Fibroblast of skin of back (primary cell): ENCODE results near the gene KANSL1. TPM values are rescaled to one million over a fixed set of nuclear protein-coding genes. Genes with fewer than 3 reads are reported as not detected.
"Not testable (repeated sequence)": the region's sequence is repeated elsewhere in the genome, so short reads cannot be mapped to it uniquely, and the experiment has no call there.

Experiments
- DNase-seq: peaks from one replicate; pipeline ENCODE4 v3.0.0-alpha.2; 2013
- polyA plus RNA-seq, 2 experiments: library from polyadenylated mRNA; unstranded; fragments of 120-200 nt; gene quantifications; one replicate each; pipeline ENCODE4 v1.2.1, GENCODE V29; 2013; ENCODE audit not compliant: insufficient read length in 2 of 2

Gene KANSL1, protein sequence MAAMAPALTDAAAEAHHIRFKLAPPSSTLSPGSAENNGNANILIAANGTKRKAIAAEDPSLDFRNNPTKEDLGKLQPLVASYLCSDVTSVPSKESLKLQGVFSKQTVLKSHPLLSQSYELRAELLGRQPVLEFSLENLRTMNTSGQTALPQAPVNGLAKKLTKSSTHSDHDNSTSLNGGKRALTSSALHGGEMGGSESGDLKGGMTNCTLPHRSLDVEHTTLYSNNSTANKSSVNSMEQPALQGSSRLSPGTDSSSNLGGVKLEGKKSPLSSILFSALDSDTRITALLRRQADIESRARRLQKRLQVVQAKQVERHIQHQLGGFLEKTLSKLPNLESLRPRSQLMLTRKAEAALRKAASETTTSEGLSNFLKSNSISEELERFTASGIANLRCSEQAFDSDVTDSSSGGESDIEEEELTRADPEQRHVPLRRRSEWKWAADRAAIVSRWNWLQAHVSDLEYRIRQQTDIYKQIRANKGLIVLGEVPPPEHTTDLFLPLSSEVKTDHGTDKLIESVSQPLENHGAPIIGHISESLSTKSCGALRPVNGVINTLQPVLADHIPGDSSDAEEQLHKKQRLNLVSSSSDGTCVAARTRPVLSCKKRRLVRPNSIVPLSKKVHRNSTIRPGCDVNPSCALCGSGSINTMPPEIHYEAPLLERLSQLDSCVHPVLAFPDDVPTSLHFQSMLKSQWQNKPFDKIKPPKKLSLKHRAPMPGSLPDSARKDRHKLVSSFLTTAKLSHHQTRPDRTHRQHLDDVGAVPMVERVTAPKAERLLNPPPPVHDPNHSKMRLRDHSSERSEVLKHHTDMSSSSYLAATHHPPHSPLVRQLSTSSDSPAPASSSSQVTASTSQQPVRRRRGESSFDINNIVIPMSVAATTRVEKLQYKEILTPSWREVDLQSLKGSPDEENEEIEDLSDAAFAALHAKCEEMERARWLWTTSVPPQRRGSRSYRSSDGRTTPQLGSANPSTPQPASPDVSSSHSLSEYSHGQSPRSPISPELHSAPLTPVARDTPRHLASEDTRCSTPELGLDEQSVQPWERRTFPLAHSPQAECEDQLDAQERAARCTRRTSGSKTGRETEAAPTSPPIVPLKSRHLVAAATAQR (N-terminal part only)
- polyA plus RNA-seq (2013, experiment 1 of 2; ENCODE audit: insufficient read length), result 23.0 TPM
- 21.6 TPM for polyA plus RNA-seq (2013, experiment 2 of 2; ENCODE audit: insufficient read length)

DNA sequence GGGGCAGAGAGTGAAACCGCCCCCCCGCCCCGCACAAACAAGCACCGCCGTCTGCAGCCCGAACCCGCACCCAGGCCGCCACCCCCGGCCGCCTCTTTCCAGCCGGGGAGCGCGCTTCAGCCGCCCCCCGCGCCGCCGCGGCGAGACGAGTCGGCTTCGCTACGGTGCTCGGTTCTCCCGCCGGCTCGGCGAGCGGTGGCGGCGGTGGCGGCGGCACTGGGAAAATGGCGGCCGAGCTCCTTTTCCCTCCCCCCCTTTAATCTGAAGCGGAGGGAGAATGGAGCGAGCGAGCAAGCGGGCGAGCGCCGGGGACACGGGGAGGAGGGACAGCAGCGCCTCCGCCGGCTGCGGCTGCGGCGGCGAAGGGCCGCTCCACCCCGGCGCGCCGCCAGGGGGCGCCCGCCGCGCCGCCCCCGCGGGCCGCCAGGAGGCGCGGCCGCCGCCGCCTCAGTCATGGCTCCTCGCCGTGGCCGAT lies at the start of gene KANSL1:
Gene KANSL1, minus strand, starts transcription at position 279 of the 475 bp plus-strand sequence. CDS start 21,286 bp downstream, outside the sequence.
- peak; percentile 92 for DNase-seq

DNA sequence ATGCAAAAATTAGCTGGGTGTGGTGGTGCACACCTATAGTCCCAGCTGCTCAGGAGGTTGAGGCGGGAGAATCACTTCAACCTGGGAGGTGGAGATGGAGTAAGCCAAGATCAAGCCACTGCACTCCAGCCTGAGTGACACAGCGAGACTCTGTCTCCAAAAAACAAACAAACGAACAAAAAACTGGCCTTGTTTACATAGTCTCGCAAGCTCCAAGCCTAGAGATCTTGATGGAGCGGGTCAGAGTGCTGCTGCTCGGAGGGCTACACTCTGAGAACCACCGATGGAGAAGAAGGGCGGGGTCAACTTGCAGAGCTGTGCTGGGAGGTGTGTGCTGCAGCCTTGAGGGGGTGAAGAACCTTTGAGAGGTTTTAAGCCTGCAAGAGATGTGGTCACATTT lies 38.1 kb upstream of the KANSL1 start:
- DNase-seq, result not testable (repeated sequence)

DNA sequence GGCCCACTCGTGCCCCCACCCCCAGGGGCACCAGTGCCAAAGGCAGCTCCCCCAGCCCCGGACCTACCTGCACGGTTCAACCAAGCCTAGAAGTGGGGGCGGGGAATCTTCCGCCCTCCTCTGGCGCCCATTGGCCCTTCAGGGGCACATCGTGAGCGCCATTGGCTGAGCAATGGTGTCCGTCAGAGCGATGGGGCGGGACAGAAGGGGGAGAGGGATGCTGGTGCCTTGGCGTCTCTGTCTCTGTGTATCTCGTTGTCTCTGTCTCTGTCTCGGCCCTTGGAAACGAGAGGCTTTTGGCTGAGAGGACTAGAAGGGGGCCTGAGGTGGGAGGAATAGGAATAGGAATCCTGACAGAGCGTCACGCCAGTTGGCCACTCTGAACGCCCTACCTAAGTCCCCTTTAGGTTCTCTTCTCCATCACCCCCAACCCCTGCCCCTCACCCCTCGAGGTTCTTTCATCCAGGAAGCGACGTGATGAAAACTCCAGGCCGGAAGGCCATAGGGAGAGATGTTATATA lies 32.1 kb upstream of the KANSL1 start:
- DNase-seq, result peak; percentile 86

DNA sequence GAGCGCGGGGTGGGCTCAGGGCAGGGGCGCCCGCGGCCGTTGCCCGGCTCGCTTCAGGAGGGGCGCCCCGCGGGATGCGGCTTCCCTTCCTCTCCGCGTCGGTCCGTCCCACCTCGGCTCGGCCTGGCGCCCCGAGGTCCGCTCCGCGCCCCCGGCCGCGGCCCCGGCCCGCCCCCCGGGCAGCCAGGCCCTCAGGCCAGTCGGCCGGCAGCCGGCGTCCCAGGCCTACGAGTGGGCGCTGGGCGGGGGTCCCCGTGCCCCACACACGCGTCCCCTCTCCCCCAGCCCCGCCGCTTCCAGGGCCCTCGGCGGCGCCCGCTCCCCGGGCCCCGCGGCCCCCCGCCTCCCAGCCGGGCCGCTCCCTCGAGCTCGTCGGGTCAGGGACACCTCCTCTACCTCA lies 31.6 kb upstream of the KANSL1 start:
- not testable (repeated sequence) for DNase-seq

DNA sequence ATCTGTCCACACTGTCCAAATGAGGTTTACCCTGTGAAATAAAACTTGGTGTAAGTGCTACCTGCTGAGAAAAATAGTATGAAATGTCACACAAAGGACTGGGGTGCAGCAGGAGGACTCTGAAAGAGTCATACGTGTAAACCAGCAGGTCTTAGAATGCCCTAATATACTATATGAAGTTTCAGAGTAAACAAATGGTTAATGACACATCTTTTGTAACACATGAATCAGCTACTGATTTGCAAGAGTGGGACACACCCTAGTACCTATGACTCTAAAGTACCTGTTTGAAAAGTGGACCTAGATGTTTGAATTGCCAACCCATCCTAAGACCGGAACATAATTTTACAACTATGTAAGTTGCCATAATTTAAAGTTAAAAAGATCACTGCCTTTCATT lies 29.8 kb upstream of the KANSL1 start:
- DNase-seq, result not testable (repeated sequence)

DNA sequence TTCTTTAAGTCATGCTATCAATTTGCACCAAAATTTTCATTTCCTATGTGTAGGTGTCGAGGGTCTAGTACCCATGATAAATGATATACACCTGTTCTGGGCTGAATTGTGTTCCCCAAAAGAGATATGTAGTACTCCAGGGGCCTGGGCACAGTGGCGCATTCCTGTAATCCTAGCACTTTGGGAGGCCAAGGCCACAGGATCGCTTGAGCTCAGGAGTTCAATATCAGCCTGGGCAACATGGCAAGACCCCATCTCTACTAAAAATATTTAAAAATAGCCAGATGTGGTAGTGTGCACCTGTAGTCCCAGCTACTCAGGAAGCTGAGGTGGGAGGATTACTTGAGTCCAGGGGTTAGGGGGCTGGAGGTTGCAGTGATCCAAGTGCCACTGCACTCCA lies 23.5 kb upstream of the KANSL1 start:
- no peak for DNase-seq

DNA sequence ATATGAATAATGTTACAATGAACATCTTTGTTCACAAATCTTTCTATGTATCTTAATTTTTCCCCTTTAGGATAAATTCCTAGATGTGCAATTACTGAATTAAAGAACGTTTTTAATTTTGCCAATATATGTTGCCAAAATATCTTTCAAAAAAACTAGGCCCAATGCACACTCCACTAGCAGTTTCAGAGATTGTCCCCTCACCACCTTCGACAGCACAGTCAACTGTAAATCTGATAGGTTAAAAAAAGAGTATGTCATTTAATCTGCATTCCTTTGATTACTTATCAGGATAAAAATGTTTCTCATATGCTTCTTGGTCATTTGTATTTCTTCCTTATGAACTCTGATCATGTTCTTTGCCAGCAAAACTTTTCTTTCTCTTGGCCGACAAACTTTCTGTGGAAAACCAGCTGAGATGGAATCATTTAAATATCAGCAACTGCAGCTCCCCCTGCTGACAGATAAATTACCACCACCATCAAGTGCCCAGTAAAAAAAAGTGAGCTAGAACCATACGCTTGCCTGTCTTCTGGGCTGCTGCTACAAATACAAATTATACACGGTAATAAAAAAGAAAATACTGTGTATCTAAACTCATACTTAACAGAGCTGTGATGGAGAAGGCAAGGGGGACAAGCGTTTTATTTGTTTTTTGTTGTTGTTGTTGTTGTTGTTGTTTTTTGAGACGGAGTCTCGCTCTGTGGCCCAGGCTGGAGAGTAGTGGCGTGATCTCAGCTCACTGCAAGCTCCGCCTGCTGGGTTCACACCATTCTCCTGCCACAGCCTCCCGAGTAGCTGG lies 19.6 kb upstream of the KANSL1 start:
- DNase-seq, result peak; percentile 72

DNA sequence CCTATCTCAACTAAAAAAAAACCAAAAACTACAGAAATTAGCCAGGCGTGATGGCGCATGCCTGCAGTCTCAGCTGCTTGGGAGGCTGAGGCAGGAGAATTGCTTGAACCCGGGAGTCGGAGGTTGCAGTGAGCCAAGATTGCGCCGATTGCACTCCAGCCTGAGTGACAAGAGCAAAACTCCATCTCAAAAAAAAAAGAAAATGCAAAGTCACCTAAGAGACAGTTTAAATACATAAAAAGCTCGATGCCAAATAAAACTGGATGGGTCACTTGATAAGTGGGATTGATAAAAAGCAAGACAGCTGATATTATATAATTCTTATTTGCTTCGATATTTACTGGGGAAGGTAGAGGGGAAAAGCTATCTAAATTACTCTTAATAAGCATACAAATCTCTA lies 15.8 kb upstream of the KANSL1 start:
- DNase-seq, result no peak

DNA sequence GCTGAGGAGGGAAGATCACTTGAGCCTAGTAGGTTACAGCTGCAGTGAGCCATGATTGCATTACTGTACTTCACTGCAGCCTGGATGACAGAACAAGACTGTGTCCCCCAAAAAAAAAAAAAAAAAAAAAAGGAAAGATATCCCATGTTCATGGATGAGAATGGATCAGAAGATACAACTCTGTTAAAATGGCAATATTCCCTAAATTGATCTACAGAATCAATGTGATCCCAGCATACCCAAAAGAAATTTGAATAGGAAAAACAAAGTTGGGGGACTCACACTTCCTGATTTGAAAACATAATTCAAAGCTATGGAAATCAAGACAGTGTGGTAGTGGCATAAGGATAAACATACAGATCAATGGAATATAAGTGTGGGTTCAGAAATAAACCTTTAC lies 12.7 kb upstream of the KANSL1 start:
- DNase-seq, result no peak

DNA sequence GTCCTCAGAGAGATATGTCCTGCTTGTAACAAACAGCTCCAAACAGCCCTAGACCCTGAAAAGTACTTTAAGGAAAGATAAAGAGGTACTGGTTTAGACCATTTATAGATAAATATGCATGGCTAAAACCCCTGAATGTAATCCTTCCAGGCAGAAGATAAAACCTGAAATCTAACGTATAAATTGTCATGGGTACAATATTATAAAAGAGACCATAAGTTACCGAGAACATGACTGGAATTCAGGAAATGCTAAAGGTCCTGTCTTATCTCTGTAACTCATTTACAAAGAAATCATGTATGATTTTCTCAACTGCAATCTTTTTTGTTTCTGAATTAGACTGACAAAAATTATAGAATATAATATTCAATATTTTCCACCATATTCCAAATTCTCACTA lies 9.2 kb upstream of the KANSL1 start:
- no peak for DNase-seq

DNA sequence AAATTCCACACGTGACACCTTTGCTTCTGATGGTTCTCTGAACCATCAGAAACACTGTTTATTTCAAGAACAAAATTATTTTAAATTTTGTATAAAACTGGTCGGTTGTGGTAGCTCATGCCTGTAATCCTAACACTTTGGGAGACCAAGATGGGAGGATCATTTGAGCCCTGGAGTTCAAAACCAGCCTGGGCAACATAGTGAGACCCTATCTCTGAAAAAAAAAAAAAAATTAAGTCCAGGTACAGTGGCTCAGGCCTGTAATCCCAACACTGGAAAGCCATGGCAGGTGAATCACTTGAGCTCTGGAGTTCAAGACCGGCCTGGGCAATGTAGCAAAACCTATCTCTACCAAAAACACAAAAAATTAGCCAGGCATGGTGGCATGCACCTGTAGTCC lies 8.3 kb upstream of the KANSL1 start:
- no peak for DNase-seq

DNA sequence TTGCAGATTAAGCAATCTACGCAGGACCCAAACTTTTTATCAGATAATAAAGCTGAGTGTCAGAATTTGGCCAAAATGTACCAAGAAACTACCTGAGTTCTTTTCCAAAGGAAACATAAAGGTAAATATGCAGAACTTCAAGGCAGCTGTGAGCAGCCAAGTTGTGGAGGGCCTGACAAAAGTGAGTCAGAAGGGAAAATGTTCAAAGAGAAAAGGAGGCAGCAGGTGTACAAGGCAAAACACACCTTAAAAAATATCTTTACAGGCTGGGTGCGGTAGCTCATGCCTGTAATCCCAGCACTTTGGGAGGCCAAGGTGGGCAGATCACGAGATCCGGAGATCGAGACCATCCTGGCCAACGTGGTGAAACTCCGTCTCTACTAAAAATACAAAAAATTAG lies 7.0 kb upstream of the KANSL1 start:
- DNase-seq, result no peak

DNA sequence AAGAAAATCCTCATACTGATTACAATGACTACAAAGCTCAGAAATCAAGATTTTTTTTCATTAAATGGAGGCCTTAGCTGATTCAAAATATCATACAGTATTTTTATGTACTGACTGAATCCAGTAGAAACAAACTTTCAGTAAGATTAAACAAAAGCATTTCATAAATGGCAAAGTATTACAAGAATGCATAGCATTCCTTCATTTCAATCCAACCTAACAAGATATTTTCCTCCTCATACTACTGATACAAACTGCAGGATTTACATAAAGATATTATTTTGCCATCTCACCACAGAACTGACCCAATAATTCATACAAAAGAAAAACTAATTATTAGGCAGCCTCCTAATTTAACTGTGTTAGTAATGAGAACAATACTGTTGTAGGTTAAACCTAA lies 6.2 kb upstream of the KANSL1 start:
- peak; percentile 42 for DNase-seq

DNA sequence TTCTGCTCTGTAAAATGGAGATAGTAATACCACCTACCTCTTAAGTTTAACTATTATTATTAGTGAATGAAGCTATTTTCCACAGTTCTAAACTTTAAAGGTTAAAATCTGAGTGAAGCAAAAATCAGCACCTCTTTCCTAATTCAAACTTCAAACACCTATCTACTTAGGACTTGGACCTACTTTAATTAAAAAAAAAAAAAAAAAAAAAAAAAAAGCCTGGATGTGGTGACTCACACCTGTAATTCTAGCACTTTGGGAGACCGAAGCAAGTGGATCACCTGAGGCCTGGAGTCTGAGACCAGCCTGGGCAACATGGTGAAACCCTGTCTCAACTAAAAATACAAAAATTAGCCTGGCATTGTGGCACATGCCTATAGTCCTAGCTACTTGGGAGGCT lies 5.0 kb upstream of the KANSL1 start:
- DNase-seq, result no peak

DNA sequence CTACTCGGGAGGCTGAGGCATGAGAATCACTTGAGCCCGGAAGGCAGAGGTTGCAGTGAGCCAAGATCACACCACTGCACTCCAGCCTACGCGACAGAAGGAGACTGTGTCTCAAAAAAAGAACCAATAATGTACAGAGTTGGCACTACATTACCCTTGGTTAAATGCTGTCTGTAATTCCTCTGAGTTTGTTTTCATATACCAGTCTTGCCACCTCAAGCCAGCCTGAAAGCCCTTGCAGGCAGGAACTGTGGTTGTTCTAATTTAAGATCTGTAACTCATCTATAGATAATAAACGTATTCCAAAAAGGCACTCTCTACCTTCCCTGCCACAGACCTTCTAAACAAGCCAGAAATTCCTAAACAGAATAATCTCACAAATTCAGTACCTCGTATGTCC lies 4.3 kb upstream of the KANSL1 start:
- DNase-seq, result no peak

DNA sequence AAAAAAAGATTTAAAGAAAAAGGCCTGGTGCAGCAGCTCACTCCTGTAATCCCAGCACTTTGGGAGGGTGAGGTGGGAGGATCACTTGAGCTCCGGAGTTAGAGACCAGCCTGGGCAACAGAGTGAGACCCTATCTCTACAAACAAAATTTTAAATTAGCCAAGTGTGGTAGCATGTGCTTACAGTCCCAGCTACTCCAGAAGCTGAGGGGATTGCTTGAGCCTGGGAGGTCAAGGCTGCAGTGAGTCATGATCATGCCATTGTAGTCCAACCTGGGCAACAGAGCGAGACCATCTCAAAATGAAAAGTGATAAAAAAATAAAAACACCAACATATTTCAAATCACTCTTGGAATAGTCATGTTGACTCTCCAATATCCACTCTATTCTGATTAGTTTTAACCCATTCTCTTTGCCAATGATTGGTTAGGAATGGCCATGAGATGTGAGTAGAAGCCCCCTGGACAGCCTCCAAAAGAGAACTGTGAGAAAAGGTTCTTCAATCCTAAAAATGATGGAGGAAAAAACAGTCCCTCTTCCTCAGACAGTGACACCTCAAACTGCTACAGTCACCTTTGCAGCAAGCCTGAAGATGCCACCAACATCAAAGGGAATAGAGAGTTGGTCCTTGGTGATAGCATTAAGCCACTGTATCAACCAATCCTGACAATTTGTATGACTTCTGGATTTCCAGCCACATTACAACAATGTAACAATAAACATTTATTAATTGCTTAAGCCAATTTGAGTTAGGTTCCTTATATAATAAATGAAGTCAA lies 2.9 kb upstream of the KANSL1 start:
- DNase-seq, result no peak

DNA sequence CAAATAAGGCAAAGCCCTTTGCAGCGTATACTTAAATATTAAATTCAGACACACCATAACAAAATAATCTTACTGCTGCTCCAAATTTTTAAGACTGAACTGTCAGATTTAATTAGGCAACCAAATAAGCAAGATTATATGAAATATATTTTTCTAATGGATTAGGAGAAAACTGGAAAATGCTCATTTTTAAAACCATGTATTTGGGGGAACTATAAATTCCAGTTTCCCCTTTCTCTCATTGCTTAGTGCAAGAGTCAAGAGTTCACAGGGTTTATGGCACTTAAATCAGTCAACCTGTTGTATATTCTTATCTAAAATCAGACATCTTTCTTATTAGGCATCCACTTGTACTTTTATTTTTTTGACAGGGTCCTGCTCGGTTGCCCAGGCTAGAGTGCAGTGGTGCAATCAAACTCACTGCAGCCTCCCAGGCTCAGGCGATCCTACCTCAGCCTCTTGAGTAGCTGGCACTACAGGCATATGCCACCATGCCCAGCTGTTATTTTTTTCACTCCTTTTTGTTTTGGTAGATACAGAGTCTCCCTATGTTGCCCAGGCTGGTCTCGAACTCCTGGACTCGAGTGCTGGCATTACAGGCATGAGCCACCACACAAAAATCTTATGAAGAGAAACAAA lies 2.1 kb upstream of the KANSL1 start:
- no peak for DNase-seq

DNA sequence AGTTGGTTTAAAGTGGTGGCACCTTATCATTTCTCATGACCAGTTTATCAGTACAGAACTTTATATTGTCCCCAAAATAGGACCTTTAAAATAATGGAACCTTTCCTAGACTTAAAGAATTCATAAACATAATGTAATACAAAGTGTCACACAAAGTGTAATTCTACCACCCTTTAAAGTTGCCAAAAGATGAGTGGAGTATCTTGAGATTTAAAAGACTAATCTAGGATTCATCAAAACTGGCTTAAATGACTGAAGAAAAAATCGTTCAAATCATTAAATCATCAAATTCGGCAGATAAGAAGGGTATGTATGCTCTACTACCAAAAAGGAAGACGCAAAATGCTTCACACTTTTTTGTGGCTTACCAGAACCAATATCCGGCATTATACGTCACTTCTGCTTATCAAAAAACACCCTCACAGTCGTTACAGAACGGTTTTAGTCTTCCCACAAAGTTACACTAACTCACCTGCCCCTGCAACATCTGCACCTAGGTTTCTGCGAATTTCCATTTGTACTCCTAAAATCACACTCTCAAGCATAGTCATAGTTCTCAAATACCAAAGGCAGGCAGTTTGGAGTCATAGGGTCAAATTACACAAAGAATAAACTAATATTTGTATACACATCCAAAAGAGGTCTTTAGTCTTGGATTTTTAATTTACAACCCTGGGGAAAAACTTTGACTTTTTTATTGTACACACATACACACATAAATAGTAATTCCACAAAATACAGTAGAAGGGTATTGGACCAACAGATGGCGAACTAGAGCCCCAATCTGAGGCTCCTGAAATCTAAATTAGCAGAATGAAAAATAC lies 1.4 kb upstream of the KANSL1 start:
- peak; percentile 65 for DNase-seq

DNA sequence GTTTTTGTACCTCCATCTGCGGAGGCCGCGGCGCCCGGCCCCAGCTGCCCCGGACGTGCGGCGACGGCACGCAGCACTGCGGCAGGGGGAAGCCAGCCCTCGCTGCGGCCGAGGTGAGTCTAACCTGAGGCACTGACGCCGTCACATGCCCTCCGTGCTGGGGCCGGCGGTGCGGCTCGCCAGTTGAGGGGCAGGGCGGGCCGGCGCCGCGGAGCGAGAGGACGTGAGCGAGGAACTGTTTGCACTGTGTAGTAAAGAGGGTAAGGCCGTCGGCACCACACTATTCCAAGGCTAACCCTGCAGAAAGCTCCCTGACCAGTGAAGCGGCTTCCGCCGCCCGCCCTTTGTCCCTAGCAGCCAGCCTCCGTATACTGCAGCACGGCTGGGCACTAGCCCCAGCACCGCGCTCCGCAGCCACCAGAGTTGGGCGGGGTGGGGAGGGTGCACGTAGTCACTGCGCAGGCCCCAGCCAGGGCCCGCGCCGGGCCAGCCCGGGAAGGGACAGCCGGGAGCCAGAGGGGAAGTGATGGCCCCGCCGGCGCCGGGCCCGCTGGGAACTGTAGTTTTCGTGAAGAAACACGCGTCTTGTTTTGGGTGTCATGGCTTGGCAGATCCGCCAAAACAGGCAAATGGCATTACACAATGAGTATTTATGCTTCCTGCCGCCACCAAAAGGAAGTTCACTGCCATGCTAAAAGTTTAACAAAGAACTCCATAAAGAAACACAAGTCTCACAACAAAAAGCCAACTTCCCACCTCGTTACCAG lies 580 bp upstream of the KANSL1 start:
- peak; percentile 96 for DNase-seq
